ENCODE data around the gene ASCC1.
"Not testable (repeated sequence)": the region's sequence is repeated elsewhere in the genome, so short reads cannot be mapped to it uniquely, and the experiment has no call there.

The ASCC1 gene

DNA sequence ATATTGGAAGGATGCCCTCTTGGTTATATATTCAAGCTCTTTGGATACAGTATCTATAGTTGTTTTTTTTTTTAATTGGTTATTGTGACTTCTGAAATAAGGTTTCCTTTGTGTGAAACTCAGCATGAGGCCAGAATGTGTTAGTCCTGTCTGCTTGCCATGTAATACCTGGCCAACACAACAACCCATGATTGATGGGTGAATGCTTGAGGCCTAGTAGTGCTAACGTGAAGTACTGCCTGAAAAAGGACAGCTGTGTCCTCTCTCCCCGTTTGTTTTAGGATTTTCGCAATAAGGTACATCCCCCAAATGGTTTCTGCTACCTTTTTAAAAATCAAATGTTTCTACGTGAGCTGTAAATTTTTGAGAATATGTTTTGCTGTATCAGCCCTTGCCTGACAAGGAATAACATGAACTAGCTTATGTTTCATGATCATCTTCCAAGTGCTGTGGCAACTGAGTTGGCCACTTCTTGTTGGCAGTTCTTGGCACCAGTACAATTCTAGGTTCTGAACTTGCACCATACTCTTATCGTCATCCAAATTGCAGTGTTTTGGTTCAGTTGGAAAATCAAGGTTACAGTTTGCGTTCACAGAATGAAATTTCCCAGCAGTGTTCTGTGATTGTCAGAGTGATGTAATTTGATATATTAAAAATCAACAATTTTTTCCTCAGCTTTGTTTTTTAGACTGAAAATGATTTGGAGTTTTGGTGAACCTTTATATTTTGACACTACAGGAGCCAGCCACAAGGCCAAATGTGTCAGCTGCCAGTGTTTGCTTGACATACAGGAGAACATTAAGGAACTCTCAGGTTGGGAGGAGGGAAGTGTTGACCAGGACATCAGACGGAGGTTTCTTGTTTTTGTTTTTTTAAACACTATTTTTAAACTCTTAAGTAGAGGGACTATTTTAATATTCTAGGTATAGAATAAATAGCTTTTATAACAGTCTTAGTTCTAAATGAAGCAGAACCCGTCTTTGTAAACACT, 13.5 kb upstream of the ASCC1 start:
- Histone ChIP-seq H3K27me3 (ENCODE audit: insufficient read depth, low read length) (no peaks in the 10 kb centered on the region), H3K9me3 (ENCODE audit: insufficient read depth, low read depth, low read length) (no peaks in the 10 kb centered on the region), H3K9ac (ENCODE audit: low read depth, low read length) (no peak overlapping the region), H3K4me3 (ENCODE audit: low read length) (no peak overlapping the region), H3K4me1 (ENCODE audit: insufficient read depth, low read length) (peaks cover 7% of the 10 kb centered on the region; the same call in 1 of the 2 replicates), H3K36me3 (ENCODE audit: insufficient read depth, low read length) (peaks cover 51% of the 10 kb centered on the region), H3K27ac (ENCODE audit: low read depth, low read length) (no peak overlapping the region)
- WGBS: 91% methylated on average over 7 of the region's 8 CpGs

DNA sequence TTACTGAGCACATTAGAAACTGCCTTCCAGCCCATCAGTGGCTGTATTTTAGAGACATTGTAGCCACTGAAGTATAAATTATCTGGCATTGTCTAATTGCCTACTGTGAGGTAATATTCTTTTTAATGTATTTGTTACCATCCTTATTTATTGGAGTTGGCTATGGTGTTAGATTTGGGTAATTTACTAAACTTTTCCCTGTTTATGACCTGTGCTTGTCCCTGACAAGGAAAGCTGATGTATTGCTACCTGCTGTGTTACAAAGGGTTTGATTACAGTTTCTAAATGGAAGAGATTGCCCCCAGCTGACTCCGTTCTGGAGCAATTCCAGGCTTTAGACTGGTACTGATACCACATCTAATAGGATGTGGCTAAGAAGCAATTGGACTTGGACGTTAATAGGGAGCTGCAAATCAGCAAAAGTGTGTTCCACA, 12.3 kb upstream of the ASCC1 start:
- H3K4me1 ChIP-seq (ENCODE audit: insufficient read depth, low read length): peaks cover 7% of the 10 kb centered on the region; the same call in 1 of the 2 replicates
- no peak overlapping the region for H3K27ac ChIP-seq (ENCODE audit: low read depth, low read length)
- H3K9ac ChIP-seq (ENCODE audit: low read depth, low read length): no peak overlapping the region
- WGBS: 71% methylated on average over 2 of the region's 2 CpGs
- no peaks in the 10 kb centered on the region for H3K27me3 ChIP-seq (ENCODE audit: insufficient read depth, low read length)
- H3K36me3 ChIP-seq (ENCODE audit: insufficient read depth, low read length): peaks cover 48% of the 10 kb centered on the region
- H3K4me3 ChIP-seq (ENCODE audit: low read length): no peak overlapping the region
- no peaks in the 10 kb centered on the region for H3K9me3 ChIP-seq (ENCODE audit: insufficient read depth, low read depth, low read length)

DNA sequence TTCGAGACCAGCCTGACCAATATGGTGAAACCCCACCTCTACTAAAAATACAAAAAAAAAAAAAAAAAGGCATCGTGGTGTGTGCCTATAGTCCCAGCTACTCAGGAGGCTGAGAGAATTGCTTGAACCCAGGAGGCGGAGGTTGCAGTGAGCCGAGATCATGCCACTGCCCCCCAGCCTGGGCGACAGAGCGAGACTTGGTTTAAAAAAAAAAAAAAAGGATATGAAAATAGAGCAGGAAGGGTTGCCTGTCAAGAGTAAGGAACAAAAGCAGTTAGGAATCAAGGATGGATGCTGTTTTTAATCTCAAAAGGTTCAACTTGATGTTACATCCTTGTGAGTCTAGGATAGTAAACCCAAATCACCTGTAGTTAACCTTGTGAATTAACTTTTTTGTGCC, 11.8 kb upstream of the ASCC1 start:
- Histone ChIP-seq H3K9ac (ENCODE audit: low read depth, low read length) (no peak overlapping the region), H3K27ac (ENCODE audit: low read depth, low read length) (no peak overlapping the region), H3K4me3 (ENCODE audit: low read length) (no peak overlapping the region), H3K9me3 (ENCODE audit: insufficient read depth, low read depth, low read length) (no peaks in the 10 kb centered on the region), H3K4me1 (ENCODE audit: insufficient read depth, low read length) (peaks cover 7% of the 10 kb centered on the region; the same call in 1 of the 2 replicates), H3K36me3 (ENCODE audit: insufficient read depth, low read length) (peaks cover 43% of the 10 kb centered on the region), H3K27me3 (ENCODE audit: insufficient read depth, low read length) (no peaks in the 10 kb centered on the region)
- 84% methylated on average over 6 of the region's 6 CpGs for WGBS

DNA sequence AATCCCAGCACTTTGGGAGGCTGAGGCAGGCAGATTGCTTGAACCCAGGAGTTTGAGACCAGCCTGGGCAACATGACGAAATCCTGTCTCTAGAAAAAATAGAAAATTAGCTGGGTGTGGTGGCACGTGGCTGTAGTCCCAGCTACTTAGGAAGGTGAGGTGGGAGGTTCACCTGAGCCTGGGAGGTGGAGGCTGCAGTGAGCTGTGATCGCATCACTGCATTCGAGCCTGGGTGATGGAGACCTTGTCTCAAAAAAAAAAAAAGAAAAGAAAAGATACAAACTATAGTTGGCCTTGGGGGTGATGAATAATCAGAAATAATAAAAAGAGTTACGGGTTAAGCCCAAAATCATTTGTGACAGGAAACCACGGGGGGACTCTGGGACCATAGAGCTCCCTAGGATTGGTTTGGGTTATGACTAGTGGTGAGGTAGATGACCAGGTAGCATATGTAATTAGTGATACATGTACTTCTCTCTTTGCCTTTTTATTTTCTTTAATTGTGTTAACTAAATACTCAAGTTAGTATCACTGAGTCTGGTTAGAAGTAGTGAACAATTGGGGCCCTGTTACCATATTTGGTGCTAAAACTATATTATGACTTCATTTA, 10.4 kb upstream of the ASCC1 start:
- H3K27me3 ChIP-seq (ENCODE audit: insufficient read depth, low read length): no peaks in the 10 kb centered on the region
- peaks cover 7% of the 10 kb centered on the region; the same call in 1 of the 2 replicates for H3K4me1 ChIP-seq (ENCODE audit: insufficient read depth, low read length)
- H3K9ac ChIP-seq (ENCODE audit: low read depth, low read length): no peak overlapping the region
- no peaks in the 10 kb centered on the region for H3K9me3 ChIP-seq (ENCODE audit: insufficient read depth, low read depth, low read length)
- H3K4me3 ChIP-seq (ENCODE audit: low read length): no peak overlapping the region
- H3K36me3 ChIP-seq (ENCODE audit: insufficient read depth, low read length): peaks cover 41% of the 10 kb centered on the region
- WGBS: 95% methylated on average over 6 of the region's 6 CpGs
- H3K27ac ChIP-seq (ENCODE audit: low read depth, low read length): no peak overlapping the region

DNA sequence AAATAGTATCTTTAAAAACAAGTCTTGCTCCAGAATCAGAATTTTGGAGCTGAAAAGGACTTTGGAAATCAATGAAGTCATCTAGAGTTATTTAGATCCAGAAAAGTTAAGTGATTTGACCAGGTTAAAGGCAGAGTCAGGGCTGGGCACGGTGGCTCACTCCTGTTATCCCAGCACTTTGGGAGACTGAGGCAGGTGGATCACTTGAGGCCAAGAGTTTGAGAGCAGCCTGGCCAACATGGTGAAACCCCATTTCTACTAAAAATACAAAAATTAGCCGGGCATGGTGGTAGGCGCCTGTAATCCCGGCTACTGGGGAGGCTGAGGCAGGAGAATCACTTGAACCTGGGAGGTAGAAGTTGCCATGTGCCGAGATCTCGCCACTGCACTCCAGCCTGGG, 8.1 kb upstream of the ASCC1 start:
- not testable (repeated sequence) for H3K27ac ChIP-seq (ENCODE audit: low read depth, low read length); H3K4me1 ChIP-seq (ENCODE audit: insufficient read depth, low read length); H3K9me3 ChIP-seq (ENCODE audit: insufficient read depth, low read depth, low read length); H3K27me3 ChIP-seq (ENCODE audit: insufficient read depth, low read length); H3K9ac ChIP-seq (ENCODE audit: low read depth, low read length); H3K4me3 ChIP-seq (ENCODE audit: low read length)
- H3K36me3 ChIP-seq (ENCODE audit: insufficient read depth, low read length): peaks cover 37% of the 10 kb centered on the region
- WGBS: 94% methylated on average over 6 of the region's 6 CpGs

DNA sequence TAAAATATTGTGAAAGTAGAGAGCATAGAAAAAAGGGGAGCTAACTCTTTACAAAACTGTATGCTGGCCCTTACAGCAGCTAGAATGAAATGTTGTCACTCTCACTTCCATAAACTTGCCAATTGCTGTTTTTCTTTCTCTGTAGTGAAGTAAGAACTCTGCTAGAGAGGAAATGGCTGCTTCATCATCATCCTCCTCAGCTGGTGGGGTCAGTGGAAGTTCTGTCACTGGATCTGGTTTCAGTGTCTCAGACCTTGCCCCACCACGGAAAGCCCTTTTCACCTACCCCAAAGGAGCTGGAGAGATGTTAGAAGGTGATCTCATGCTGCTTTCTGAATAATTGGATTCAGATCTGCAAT, 7.6 kb upstream of the ASCC1 start:
- WGBS: no CpG with 5 or more reads among the region's 1 CpG
- Histone ChIP-seq H3K9ac (ENCODE audit: low read depth, low read length) (no peak overlapping the region), H3K27me3 (ENCODE audit: insufficient read depth, low read length) (no peaks in the 10 kb centered on the region), H3K27ac (ENCODE audit: low read depth, low read length) (no peak overlapping the region), H3K4me3 (ENCODE audit: low read length) (no peak overlapping the region), H3K9me3 (ENCODE audit: insufficient read depth, low read depth, low read length) (no peaks in the 10 kb centered on the region), H3K36me3 (ENCODE audit: insufficient read depth, low read length) (peaks cover 35% of the 10 kb centered on the region), H3K4me1 (ENCODE audit: insufficient read depth, low read length) (peaks cover 7% of the 10 kb centered on the region; the same call in 1 of the 2 replicates)

DNA sequence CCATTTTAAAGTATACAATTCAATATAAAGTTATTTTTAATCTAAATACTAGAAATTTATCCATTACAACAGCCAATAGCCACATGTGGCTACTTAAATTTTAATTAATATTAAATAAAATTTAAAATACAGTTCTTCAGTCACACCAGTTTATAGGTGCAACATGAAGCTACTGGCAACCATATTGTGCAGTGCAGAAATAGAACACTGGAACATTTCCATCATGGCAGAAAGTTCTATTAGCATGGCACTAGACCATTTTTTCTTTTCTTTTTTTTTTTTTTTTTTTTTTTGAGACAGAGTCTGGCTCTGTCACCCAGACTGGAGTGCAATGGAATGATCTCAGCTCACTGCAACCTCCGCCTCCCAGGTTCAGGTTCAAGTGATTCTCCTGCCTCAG, 5.2 kb upstream of the ASCC1 start:
- Histone ChIP-seq H3K36me3 (ENCODE audit: insufficient read depth, low read length) (peaks cover 28% of the 10 kb centered on the region), H3K9me3 (ENCODE audit: insufficient read depth, low read depth, low read length) (no peaks in the 10 kb centered on the region), H3K27ac (ENCODE audit: low read depth, low read length) (no peak overlapping the region), H3K4me1 (ENCODE audit: insufficient read depth, low read length) (no peaks in the 10 kb centered on the region), H3K9ac (ENCODE audit: low read depth, low read length) (no peak overlapping the region), H3K27me3 (ENCODE audit: insufficient read depth, low read length) (no peaks in the 10 kb centered on the region), H3K4me3 (ENCODE audit: low read length) (no peak overlapping the region)
- 92% methylated on average over 1 of the region's 1 CpG for WGBS

DNA sequence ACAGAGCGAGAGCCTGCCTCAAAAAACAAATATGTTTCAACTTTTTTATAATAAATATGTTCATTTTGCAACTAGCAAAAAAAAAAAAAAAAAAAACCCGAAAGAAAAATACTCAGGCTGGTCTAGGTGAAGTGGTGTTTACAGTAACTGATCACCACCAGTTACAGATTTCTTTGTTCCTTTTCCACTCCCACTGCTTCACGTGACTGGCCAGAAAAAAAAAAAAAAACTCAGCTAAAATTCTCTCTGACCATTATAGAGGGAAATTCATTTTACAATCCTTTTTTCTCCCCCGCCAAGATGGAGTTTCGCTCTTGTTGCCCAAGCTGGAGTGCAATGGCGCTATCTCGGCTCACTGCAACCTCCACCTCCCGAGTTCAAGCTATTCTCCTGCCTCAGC, 4.6 kb upstream of the ASCC1 start:
- no peaks in the 10 kb centered on the region for H3K9me3 ChIP-seq (ENCODE audit: insufficient read depth, low read depth, low read length)
- no peak overlapping the region for H3K4me3 ChIP-seq (ENCODE audit: low read length)
- WGBS: 98% methylated on average over 6 of the region's 8 CpGs
- no peaks in the 10 kb centered on the region for H3K27me3 ChIP-seq (ENCODE audit: insufficient read depth, low read length)
- H3K27ac ChIP-seq (ENCODE audit: low read depth, low read length): no peak overlapping the region
- no peaks in the 10 kb centered on the region for H3K4me1 ChIP-seq (ENCODE audit: insufficient read depth, low read length)
- no peak overlapping the region for H3K9ac ChIP-seq (ENCODE audit: low read depth, low read length)
- peaks cover 28% of the 10 kb centered on the region for H3K36me3 ChIP-seq (ENCODE audit: insufficient read depth, low read length)

DNA sequence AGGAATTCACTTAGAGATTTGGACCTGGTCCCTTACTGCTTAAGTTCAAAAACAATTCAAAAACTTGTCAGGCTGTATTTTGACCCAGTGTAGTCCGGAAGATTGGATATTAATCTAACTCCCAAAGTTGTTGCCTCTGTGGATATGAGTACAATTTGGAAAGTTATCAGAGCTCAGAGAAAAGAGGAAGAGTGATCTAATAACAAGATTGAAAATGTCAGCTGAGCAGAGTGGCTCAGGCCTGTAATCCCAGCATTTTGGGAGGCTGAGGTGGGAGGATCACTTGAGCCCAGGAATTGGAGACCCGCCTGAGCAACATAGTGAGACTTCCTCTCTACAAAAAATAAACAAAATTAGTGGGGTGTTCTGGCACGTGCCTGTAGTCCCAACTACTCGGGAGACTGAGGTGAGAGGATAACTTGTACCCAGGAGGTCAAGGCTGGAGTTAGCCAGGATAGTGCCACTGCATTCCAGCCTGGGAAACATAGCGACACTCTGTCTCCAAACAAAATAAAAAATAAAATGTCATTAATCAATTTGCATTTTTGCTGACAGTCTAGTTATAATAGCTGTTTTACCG, 3.2 kb upstream of the ASCC1 start:
- no peaks in the 10 kb centered on the region for H3K27me3 ChIP-seq (ENCODE audit: insufficient read depth, low read length)
- H3K4me1 ChIP-seq (ENCODE audit: insufficient read depth, low read length): no peaks in the 10 kb centered on the region
- no peak overlapping the region for H3K27ac ChIP-seq (ENCODE audit: low read depth, low read length)
- WGBS: 94% methylated on average over 5 of the region's 6 CpGs
- no peaks in the 10 kb centered on the region for H3K9me3 ChIP-seq (ENCODE audit: insufficient read depth, low read depth, low read length)
- peaks cover 22% of the 10 kb centered on the region for H3K36me3 ChIP-seq (ENCODE audit: insufficient read depth, low read length)
- H3K9ac ChIP-seq (ENCODE audit: low read depth, low read length): no peak overlapping the region
- H3K4me3 ChIP-seq (ENCODE audit: low read length): no peak overlapping the region

DNA sequence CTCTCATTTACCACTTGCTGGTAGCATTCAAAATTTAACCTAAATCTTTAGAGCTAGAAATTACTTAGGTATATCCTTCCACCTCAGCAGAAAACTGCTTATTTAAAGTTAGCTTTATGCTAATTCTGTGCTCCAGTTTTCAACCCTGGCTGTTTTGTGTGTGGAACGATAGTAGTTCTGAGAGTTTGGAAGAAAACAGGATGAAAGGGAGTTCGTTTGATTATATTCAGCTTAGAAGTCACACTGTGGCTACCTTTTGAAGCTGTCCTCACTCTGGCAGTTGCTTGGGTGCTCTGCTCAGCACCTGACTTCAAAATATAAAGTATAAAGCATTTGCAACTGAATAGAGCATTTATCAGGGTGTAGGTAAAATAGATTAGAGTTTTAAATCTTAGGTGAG, 2.6 kb upstream of the ASCC1 start:
- Histone ChIP-seq H3K9me3 (ENCODE audit: insufficient read depth, low read depth, low read length) (no peaks in the 10 kb centered on the region), H3K4me3 (ENCODE audit: low read length) (no peak overlapping the region), H3K36me3 (ENCODE audit: insufficient read depth, low read length) (peaks cover 17% of the 10 kb centered on the region), H3K9ac (ENCODE audit: low read depth, low read length) (no peak overlapping the region), H3K27me3 (ENCODE audit: insufficient read depth, low read length) (no peaks in the 10 kb centered on the region), H3K27ac (ENCODE audit: low read depth, low read length) (no peak overlapping the region), H3K4me1 (ENCODE audit: insufficient read depth, low read length) (no peaks in the 10 kb centered on the region)
- WGBS: 87% methylated on average over 2 of the region's 2 CpGs

DNA sequence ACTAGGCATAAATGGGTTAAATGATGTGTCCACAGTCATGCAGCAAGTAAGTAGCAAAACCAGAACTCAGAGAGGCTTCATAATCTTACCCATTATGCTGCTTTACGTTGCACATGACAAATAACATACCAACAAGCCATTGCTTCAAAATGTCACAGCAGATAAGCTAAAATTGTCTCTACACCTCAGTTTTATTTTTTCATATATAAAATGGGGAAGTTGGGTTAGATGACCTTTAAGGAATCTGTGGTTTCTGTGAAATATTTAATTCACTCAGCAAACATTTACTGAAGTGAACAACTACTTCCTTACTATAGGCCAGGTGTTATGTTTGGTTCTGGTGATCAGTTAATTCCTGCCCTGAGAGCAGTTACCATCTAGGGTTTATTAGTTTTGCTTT, 2.2 kb upstream of the ASCC1 start:
- Histone ChIP-seq H3K4me3 (ENCODE audit: low read length) (no peak overlapping the region), H3K36me3 (ENCODE audit: insufficient read depth, low read length) (peaks cover 17% of the 10 kb centered on the region), H3K4me1 (ENCODE audit: insufficient read depth, low read length) (no peaks in the 10 kb centered on the region), H3K27ac (ENCODE audit: low read depth, low read length) (no peak overlapping the region), H3K27me3 (ENCODE audit: insufficient read depth, low read length) (no peaks in the 10 kb centered on the region), H3K9me3 (ENCODE audit: insufficient read depth, low read depth, low read length) (no peaks in the 10 kb centered on the region), H3K9ac (ENCODE audit: low read depth, low read length) (no peak overlapping the region)
- WGBS: 94% methylated on average over 1 of the region's 1 CpG
